GM21529 (cell line): ENCODE results near the gene RBMS2.
"Not testable (repeated sequence)": the region's sequence is repeated elsewhere in the genome, so short reads cannot be mapped to it uniquely, and the experiment has no call there.

Source experiments
- ATAC-seq: cut with Tn5 transposase; IDR thresholded peaks from one replicate; pipeline ENCODE4 v1.9.1; 2021; ENCODE audit not compliant: unreplicated experiment

Gene RBMS2

DNA sequence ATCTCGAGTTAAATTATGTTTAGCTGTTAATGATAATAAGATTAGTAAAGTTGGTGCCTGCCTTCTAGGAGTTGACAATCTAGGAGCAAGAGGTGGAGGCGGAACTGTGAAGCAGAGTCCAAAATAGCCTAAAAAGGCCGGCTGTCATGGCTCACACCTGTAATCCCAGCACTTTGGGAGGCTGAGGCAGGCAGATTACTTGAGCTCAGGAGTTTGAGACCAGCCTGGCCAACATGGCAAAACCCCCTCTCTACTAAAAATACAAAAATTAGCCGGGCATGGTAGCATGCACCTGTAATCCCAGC lies 7.7 kb upstream of the RBMS2 start:
- ATAC-seq = not testable (repeated sequence)

DNA sequence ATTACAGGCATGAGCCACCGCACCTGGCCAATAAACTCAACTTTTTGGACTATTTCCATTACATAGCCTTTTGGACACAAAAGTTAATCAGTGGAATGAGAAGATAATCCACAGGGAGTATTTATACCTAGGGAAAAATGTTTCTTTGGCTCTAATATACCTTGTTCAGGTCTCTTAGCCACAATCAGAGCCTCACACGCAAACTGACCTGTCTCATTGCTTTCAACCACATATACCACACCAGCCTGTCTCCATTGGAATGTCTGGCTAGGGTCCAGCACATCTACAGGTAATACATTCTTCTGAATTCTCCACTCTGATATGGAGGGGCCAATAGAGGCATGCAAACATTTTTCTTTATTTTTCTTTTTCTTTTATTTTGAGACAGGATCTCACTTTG lies 3.8 kb upstream of the RBMS2 start:
- no peak for ATAC-seq

DNA sequence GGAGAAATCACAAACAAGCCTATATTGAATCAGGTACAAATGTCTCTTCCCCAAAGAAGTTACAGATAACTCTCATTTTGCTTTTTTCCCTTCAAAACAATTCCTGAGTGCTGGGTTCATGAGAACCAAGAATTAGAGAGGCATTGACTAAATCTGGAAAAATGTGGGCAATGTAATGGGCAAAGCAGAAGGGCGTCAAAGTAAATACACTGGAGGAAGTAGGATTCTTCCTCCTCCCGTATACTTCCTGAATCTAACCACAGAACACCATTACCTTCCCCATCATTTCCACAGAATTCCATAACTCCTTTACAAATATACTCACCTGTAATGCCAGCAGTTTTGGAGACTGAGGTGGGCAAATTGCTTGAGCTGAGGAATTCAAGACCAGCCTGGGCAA lies 3.0 kb upstream of the RBMS2 start:
- ATAC-seq = no peak

DNA sequence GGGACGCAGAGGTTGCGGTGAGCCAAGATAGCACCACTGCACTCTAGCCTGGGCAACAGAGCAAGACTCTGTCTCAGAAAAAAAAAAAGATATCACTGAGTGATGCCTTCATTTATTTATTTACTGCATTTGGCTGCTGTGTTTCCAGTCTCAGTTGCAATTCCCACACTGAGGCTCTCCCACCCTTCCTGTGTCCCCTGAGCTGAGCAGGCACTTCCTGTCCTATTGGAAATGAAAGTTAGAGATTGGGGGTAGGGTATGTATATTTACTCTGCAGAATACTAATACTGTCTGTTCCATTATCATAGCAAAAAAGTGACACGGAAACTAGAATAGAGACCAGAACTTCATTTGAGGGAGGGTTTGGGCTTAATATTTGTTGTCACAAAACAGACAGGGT lies 1.6 kb upstream of the RBMS2 start:
- no peak for ATAC-seq

DNA sequence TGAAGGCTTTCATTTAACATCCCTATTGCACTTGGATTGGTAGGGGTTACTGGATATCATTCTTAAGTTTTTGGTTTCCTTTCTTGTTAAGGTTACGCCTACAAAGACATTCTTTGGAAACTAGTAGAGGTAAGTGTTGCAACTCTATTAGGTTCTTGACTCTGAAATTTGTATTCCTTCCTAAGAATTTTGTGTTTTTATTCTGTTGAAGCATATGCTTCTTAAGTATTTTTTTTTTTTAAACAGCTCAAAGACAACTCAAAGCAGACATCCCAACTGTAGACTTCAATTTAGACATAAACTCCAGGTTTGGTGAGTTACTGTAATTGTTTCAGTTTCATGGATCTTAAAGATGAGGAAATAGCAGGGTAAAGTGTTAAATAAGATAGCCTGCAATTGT lies 1.1 kb upstream of the RBMS2 start:
- no peak for ATAC-seq

DNA sequence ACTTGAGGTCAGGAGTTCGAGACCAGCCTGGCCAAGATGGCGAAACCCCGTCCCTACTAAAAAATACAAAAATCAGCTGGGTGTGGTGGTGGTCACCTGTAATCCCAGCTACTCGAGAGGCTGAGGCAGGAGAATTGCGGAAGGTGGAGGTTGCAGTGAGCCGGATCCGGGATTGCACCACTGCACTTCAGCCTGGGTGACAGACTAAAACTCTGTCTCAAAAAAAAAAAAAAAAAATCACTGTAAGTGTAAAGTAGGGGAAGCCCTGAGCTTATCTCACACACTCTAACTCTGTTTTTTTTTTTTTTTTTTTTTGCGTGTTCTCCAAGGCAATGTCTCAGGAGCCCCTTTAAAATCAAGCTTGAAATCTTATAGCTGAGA lies 421 bp upstream of the RBMS2 start:
- no peak for ATAC-seq

DNA sequence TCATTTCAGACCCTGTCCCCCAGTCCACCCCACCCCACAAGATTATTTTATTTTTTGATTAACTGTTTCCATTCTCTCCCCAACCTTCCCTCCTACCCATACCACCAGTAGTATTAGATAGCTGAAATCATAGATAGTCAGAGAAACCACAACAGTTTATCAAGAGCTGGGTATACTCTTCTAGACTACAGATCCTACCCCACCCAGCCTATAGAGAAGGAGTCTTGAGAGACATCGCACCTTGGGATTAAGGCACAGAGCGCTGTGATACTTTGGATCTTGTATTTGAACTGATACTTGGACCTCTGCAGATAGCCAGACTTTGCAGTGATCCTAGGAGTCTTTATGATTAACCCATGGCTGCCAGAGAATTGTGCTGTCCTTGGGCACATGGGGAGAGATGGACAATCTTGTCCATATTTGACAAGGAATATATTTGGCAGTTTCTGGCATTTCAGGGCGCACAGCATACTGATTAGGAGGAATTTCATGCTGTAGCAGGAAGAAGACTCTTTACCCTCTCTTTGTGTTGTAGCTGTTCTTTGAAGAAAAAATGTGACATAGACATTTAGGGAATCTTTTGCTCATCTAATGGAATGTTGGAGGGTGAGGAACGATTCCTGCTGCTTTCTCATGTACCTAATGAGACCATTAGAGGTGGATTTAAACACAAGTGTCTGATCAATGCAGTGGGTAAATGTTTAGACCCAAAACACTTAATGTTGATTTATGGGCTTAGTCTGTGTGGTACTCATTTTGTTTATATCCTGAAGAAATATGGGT lies 982 bp downstream of the RBMS2 start:
- no peak for ATAC-seq

DNA sequence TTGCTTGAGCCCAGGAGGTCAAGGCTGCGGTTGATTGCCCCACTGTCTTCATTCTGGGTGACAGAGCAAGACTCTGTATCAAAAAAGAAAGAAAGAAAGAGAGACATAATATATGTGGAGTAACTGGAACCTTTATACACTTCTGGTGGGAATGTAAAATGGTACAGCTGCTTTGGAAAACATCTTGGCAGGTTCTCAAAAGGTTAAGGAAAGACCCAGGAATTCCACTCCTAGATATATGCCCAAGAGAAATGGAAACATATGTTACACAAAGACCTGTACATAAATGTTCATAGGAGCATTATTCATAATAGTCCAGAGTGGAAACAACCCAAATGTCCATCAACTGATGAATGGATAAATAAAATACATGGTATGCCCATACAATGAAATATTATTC lies 7.2 kb downstream of the RBMS2 start:
- ATAC-seq = no peak

DNA sequence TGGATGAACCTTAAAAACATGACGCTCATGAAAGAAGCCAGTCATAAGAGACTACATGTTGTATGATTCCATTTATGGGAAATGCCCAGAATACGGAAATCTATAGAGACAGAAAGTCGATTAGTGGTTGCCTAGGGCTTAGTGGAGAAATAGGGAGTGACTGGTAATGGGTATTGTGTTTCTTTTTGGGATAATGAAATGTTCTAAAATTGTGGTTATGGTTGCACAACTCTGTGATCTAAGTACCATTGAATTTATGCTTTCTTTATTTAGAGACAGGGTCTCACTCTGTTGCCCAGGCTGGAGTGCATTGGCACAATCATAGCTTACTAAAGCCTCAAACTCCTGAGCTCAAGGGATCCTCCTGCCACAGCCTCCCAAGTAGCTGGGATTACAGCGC lies 8.0 kb downstream of the RBMS2 start:
- ATAC-seq = no peak

DNA sequence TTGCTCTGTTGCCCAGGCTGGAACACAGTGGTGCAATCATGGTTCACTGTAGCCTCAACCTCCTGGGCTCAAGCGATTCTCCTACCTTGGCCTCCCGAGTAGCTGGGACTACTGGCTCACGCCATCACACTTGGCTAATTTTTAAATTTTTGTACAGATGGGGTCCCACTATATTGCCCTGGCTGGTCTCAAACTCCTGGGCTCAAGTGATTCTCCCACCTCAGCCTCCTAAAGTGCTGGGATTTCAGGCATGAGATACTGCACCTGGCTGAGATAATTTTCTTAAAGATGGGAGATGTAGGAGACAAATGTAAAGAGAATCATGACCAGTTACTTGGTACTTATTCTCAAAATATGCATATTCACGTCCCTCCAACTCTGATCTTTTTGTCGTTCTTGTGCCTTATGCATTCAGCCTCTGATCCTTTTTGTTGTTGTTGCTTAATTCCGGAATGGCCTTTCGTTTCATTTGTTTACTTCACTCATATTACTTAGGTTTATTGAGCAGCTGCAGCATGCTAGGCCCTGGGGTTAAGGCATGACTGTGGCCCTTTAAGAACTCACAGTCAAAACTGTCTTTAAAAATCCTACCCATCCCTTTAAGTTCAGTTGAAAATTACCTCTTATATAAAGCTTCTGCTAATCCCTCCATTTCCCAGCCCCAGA lies 8.9 kb downstream of the RBMS2 start:
- no peak for ATAC-seq

DNA sequence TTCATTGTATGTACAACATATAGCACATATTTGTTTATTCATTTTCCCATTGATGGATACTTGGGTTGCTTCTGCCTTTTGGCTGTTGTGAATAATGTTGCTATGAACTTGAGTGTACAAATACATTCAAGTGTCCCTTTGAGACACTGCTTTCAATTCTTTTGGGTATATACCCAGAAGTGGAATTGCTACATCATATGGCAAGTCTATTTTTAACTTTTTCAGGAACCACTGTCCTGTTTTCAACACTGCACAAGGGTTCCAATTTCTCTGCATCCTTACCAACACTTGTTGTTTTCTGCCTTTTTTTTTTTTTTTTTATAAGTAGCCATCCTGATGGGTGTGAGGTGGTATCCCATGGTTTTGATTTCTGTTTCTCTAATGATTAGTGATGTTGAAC lies 15.9 kb downstream of the RBMS2 start:
- ATAC-seq = no peak

DNA sequence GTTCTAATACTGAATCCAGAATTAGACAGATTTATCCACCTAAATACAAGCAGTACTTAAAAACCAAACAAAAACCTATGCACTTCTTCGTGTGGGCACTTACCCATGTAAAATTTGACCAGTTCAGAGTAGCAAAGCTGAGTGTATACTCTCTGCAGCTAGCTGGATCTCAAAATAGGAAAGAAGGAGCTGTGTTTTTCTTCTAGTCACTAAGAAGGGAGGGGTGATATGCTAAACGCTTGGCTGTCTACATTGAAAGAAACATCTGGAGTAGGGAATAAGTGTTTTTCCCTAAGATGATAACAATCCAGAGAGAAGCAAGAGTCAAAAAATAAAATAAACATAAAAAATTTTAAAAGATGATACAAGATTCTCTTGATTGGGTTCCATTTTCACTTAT lies 20.0 kb downstream of the RBMS2 start:
- ATAC-seq = no peak

DNA sequence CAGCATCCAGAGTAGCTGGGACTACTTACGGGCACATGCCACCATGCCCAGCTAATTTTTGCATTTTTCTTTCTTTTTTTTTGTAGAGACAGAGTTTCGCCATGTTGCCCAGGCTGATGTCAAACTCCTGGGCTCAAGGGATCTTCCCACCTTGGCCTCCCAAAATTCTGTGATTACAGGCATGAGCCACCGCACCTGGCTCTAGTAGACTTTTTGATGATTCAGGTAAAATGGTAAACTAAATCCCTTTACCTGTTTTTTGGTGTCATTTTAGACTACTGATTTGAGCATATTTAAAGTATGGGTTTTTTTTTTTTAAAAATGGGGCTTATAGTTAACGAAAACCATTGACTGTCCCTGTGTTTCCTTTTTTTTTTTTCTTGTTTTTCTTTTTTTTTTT lies 20.5 kb downstream of the RBMS2 start:
- ATAC-seq = no peak

DNA sequence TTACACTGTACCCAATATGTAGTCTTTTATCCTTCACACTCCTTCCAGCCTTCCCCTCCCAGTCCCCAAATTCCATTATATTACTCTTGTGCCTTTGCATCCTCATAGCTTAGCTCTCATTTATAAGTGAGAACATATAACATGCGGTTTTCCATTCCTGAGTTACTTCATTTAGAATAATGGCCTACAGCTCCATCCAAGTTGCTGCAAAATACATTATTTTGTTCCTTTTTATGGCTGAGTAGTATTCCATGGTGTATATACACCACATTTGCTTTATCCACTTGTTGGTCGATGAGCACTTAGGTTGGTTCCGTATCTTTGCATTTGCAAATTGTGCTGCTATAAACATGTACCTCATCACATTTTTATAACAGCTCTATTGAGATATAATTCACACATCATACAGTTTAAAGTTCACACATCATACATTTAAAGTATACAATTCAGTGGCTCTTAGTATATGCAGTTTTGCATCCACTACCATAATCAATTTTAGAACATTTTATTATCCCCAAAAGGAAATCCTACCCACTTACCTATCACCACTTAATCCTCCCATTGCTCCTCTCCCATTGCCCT lies 23.5 kb downstream of the RBMS2 start:
- no peak for ATAC-seq

DNA sequence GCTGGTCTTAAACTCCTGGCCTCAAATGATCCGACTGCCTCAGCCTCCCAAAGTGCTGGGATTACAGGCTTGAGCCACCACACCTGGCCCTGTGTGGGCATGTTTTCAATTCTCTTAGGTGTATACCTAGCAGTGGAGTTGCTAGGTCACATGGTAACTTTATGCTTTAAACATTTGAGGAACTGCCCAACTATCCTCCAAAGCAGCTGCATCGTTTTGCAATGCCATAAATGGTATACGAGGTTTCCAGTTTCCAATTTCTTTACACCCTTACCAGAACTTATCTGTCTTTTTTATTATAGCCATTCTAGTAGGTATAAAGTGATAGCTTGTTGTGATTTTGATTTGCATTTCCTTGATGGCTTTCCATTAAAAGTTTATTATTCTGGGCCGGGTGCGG lies 25.1 kb downstream of the RBMS2 start:
- ATAC-seq = no peak

DNA sequence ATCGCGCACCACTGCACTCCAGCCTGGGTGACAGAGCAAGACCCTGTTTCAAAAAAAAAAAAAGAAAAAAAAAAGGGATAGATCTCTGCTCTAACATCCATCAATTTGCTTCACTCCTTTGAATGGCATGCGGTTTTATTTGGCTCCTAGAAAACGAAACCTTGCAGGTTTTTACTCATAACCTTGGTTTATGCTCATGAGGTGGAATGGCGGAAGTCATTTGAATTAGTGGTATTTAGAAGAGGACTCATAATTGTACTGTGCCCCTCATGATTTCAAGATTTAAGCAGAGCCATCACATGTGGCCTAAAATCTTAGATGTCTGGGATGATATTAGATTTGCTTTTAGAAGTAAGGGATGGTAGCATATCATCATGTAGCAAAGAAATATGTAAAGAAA lies 29.4 kb downstream of the RBMS2 start:
- no peak for ATAC-seq

DNA sequence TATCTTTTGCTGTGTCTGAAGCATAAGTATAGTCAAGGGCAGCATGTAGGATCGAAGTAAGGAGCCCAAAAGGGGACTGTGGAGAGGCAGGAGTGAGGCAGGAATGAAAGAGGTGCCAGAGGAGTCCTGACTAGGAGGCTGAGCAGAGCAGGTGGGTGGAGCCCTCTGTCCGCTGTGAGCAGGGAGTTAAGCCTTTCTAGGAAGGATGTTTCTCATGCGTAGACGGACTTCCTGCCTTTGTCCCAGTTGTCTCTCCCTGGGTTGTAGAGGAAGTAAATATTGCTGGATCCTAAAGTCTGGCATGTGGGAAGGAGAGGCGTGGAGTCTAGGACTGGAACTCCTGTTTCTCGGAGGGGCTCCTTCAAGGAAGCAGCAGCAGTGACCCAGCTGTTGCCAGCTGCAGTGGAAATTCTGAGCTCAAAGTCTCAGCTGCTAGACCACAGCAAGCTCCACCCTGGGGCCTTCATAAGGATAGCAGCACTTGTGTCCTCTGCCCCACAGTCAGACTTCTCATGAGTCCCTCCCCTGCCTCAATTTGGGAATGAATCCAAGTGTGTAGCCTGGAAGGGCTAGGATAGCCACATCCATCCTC lies 44.0 kb downstream of the RBMS2 start:
- ATAC-seq = peak; percentile 79

DNA sequence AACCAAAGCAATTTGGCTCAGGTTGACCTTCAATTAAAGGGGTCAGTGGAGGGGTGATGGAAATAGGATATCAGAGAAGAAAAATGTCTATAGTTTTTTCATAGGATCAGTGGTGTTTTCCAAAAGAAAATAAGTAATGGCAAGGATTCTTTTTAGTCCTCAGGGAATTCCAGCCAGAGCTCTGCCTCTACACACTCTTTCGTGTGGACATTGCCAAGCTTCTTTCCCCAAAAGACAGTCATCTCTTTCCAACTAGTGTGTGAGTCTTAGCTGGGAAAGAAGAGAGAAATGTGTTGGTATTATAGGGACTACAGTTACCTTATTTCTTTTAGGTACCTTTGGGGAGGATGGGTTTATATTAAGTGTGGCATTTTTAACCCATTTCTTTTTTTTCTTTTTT lies 46.5 kb downstream of the RBMS2 start:
- ATAC-seq = no peak

DNA sequence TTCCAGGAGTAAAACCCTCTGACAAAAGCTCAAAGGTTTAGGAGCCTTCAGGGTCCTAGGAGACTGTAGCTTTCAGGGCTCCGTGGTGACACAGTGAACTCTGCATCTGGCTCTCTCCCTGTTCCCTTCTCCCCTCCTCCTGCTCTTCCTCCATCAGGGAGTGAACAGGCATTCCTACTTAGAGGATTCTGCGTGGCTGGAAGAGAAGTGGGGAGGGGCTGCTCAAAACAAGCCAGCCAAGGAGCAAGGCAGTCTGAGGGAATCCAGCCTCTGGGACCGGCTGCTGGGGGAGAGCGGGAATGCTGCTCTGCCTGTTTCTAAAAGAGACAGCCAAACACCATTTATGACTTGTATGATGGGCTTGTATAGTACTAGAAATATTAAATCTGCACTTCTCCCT lies 49.5 kb downstream of the RBMS2 start:
- no peak for ATAC-seq

DNA sequence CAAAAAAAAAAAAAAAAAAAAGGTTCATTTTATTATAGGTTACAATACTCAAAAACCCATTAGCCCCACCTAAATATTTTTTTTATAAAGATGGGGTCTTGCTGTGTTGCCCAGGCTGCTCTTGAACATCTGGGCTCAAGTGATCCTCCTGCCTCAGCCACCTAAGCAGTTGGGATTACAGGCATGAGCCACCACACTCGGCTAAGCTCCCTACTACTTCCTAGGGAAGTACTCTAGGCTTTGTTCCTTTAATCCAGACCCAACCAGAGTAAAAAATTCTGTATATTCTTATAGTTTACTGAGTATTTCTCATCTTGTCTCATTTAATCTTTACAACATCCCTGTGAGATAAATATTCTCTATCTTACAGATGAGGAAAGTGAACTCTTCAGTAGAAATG lies 50.7 kb downstream of the RBMS2 start:
- no peak for ATAC-seq

DNA sequence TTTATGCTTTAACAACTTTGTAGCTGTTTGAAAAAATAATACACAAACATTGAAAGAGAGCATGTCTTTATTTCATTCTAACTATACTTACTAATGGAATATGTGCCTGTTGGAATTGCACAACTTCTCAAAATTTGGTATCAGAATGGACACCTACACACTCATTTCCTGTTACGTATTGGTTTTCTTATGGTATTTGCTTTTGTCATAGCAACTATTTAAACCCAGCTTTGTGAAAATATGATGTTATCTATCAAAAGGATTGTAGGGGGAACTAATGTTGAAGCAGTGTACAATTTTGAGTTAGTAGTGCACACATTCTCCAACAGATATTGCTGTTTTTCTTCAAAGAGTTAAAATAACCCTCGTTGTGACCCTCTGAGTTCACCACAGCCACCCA lies 52.6 kb downstream of the RBMS2 start:
- ATAC-seq = no peak

DNA sequence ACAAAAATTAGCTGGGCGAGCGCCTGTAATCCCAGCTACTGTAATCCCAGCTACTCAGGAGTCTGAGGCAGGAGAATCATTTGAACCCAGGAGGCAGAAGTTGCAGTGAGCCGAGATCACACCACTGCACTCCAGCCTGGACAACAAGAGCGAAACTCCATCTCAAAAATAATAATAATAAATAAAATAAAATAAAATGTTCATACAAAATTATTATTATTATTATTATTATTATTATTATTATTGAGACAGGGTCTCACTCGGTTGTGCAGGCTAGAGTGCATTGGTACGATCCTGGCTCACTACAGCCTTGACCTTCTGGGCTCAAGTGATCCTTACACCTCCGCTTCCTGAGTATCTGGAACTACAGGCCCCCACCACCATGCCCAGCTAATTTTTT lies 55.6 kb downstream of the RBMS2 start:
- ATAC-seq = not testable (repeated sequence)
